CD4-positive, alpha-beta T cell treated with Interleukin-4 for 1 hour (primary cell): Measurements from ENCODE around the gene NOC4L.
A peak's percentile ranks its signal among the peaks of the same experiment; 100 is the strongest.
"Not testable (repeated sequence)": the region's sequence is repeated elsewhere in the genome, so short reads cannot be mapped to it uniquely, and the experiment has no call there.

Experiments
- DNase-seq, 2 donors: peaks; one replicate each; pipeline ENCODE4 v3.0.0-alpha.2; 2020 to 2022

NOC4L gene

GRCh38 chr12:132144810-132145168 lies 532 bp downstream of the NOC4L start:
- no peak for DNase-seq

- no peak for DNase-seq
Measured at GRCh38 chr12:132145334-132145733, 1.1 kb downstream of the NOC4L start.

GRCh38 chr12:132146098-132146497 lies 1.8 kb downstream of the NOC4L start:
- no peak for DNase-seq

GRCh38 chr12:132146772-132147422 lies 2.6 kb downstream of the NOC4L start:
- DNase-seq: no peak

- DNase-seq: no peak
Measured at GRCh38 chr12:132147423-132148367, 3.4 kb downstream of the NOC4L start.

GRCh38 chr12:132148368-132149045 lies 4.2 kb downstream of the NOC4L start:
- DNase-seq: no peak

GRCh38 chr12:132149526-132149925 lies 5.3 kb downstream of the NOC4L start:
- not testable (repeated sequence) for DNase-seq

GRCh38 chr12:132150780-132151144 lies 6.5 kb downstream of the NOC4L start:
- no peak for DNase-seq

- no peak for DNase-seq
Measured at GRCh38 chr12:132151145-132151765, 7.0 kb downstream of the NOC4L start.

- DNase-seq: no peak
Measured at GRCh38 chr12:132151766-132152410, 7.6 kb downstream of the NOC4L start.

GRCh38 chr12:132152411-132152821 lies 8.2 kb downstream of the NOC4L start:
- DNase-seq: no peak

GRCh38 chr12:132152953-132153352 lies 8.7 kb downstream of the NOC4L start:
- no peak for DNase-seq

- DNase-seq: peak; percentile 74 to 76
Measured at GRCh38 chr12:132153501-132154340, 9.5 kb downstream of the NOC4L start.

- no peak for DNase-seq
Measured at GRCh38 chr12:132154341-132154761, 10.1 kb downstream of the NOC4L start.

GRCh38 chr12:132154941-132155770 lies 10.9 kb downstream of the NOC4L start:
- no peak for DNase-seq

- no peak for DNase-seq
Measured at GRCh38 chr12:132155771-132156572, 11.7 kb downstream of the NOC4L start.

- DNase-seq: no peak
Measured at GRCh38 chr12:132156573-132157325, 12.5 kb downstream of the NOC4L start.

GRCh38 chr12:132157733-132158409 lies 13.6 kb downstream of the NOC4L start:
- no peak for DNase-seq
